Kidney (tissue), 14 donors: ENCODE results near the gene REST. TPM values are rescaled to one million over a fixed set of nuclear protein-coding genes. Genes with fewer than 3 reads are reported as not detected.
A peak's percentile ranks its signal among the peaks of the same experiment; 100 is the strongest.

Source experiments
- DNase-seq, 5 donors: peaks; one replicate each; pipeline ENCODE4 v3.0.0-alpha.2; 2013 to 2020
- FAIRE-seq: peaks from 2 replicates; lab custom pipeline; 2012; peaks lifted over from hg19 to GRCh38; lab: Jason Lieb, UNC
- H3K27ac ChIP-seq, 2 donors: one replicate each; pipeline ENCODE4 v1.7.0; 2013; ENCODE audit warnings: low read depth in 2 of 2, low read length in 2 of 2, inconsistent platforms in 1 of 2
- H3K27me3 ChIP-seq: one replicate; pipeline ENCODE4 v1.7.1; 2013; ENCODE audit warnings: low read length, inconsistent platforms; ENCODE audit not compliant: control insufficient read depth, insufficient read depth
- H3K36me3 ChIP-seq, 3 donors: one replicate each; pipeline versions ENCODE4 v1.7.0 to v1.7.1; 2013; ENCODE audit warnings: low read length in 3 of 3, control low read depth in 1 of 3, inconsistent platforms in 1 of 3; ENCODE audit not compliant: insufficient read depth in 3 of 3, control insufficient read depth in 2 of 3
- H3K4me1 ChIP-seq, 3 donors: one replicate each; pipeline versions ENCODE4 v1.7.0 to v1.7.1; 2013; ENCODE audit warnings: low read length in 3 of 3, inconsistent platforms in 1 of 3, low read depth in 1 of 3; ENCODE audit not compliant: control insufficient read depth in 2 of 3, insufficient read depth in 2 of 3
- H3K4me3 ChIP-seq, 3 donors: one replicate each; pipeline versions ENCODE4 v1.7.0 to v1.8.1; 2013; ENCODE audit warnings: low read length in 3 of 3, control low read depth in 1 of 3, inconsistent platforms in 1 of 3
- H3K9ac ChIP-seq, 3 donors: one replicate each; pipeline versions ENCODE4 v1.7.0 to v1.7.1; 2013; ENCODE audit warnings: low read length in 3 of 3, control low read depth in 1 of 3, inconsistent platforms in 1 of 3
- H3K9me3 ChIP-seq, 3 donors: one replicate each; pipeline versions ENCODE4 v1.7.0 to v1.7.1; 2013; ENCODE audit warnings: low read length in 3 of 3, control low read depth in 1 of 3, inconsistent platforms in 1 of 3; ENCODE audit not compliant: control insufficient read depth in 2 of 3, insufficient read depth in 1 of 3
- CTCF ChIP-seq: IDR thresholded peaks from 3 replicates; pipeline ENCODE4 v1.5.1; 2012; ENCODE audit warnings: mild to moderate bottlenecking, moderate library complexity, borderline replicate concordance; ENCODE audit not compliant: insufficient read depth; ENCODE audit errors: extremely low read depth
- intact Hi-C: fragments of 100-400 bp; cut with DNase I; formaldehyde crosslinking; loops from one replicate; pipeline ENCODE4 v1.11.1; 2022
- polyA plus RNA-seq: library from polyadenylated mRNA; stranded (reverse); fragments of 350-450 nt; fragmentation: Illumina TruSeq; extraction: RNeasy Lipid Tissue Mini Kit (QIAGEN cat#74804); gene quantifications from one replicate; pipeline ENCODE4 v1.2.3, GENCODE V29; 2014; ENCODE audit warnings: low read depth, low replicate concordance; ENCODE audit not compliant: insufficient read depth
- total RNA-seq: library from RNA; stranded (reverse); fragmentation: NEBNext Ultra II Directional; extraction: Animal tissue kit (Norgen Biotek cat#: 25700); gene quantifications from one replicate; pipeline ENCODE4 v1.2.1, GENCODE V29; 2021
- donor health status: control.
- donor health status: control.
- donor health status: control.
- donor health status: control.
- donor health status: control.
- donor health status: DM: yes; HTN: yes; CAD: no.
- donor health status: Normal renal cell carcinoma (clear cell type).

Gene REST
- total and polyA plus RNA-seq, 2 donors from 2014 or later, result 5.9 to 54.7 TPM

DNA sequence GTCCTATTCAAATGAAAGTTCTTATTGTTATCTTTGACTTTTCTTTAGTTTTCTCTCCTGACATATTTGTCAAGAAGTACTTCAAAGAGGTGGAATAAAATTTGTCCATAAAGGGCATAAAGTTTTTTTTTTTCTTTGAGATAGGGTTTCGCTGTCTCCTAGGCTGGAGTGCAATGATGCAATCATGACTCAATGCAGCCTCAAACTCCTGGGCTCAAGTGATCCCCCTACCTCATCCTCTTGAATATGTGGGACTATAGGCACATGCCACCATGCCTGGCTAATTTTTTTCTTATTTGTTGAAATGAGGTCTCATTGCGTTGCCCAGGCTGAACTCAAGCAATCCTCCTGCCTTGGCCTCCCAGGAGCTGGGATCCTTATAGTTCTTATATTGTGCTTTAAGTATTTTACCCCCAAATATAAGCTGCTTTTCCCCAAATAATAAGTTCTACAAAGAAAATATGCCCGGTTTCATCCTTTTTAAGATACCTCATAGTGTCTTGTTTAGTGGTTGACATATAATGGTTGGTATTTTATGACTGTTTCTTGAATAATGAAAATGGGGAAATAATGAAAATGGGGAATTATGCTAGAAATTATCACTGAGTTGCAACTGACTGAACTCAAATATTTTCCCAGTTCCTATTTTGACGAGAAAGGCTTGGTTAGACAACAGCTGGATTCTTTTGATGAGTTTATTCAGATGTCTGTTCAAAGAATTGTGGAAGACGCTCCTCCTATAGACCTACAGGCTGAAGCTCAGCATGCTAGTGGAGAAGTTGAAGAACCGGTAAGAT is 82.6 kb downstream of the REST start:
- no peak overlapping the region for H3K4me3 ChIP-seq
- TF ChIP-seq CTCF, result no peak
- H3K27me3 ChIP-seq, result no peaks in the 10 kb centered on the region
- no peak overlapping the region for H3K9ac ChIP-seq
- FAIRE-seq (no peak), DNase-seq (no peak)
- no peaks in the 10 kb centered on the region for H3K9me3 ChIP-seq
- H3K4me1 ChIP-seq, result no peaks in the 10 kb centered on the region
- intact Hi-C loops, result no loop called here
- peaks cover 2 to 45% (median 22%) of the 10 kb centered on the region in 3 donors for H3K36me3 ChIP-seq
- no peak overlapping the region for H3K27ac ChIP-seq

- DNase-seq (peak in 1 of 5 donors; percentile 73), FAIRE-seq (no peak)
- TF ChIP-seq CTCF, result no peak
- Histone ChIP-seq H3K4me1 (no peaks in the 10 kb centered on the region), H3K36me3 (peaks cover 10 to 36% (median 25%) of the 10 kb centered on the region in 3 donors), H3K27me3 (no peaks in the 10 kb centered on the region), H3K27ac (no peak overlapping the region), H3K9me3 (no peaks in the 10 kb centered on the region), H3K4me3 (no peak overlapping the region), H3K9ac (no peak overlapping the region)
- intact Hi-C loops, result no loop called here
These were observed 87.8 kb downstream of the REST start for GRCh38 chr4:56995525-56995924.

GRCh38 chr4:56999751-57000150 is 92.1 kb downstream of the REST start:
- peaks cover 10 to 34% (median 20%) of the 10 kb centered on the region in 3 donors for H3K36me3 ChIP-seq
- no peak overlapping the region for H3K27ac ChIP-seq
- intact Hi-C loops, result no loop called here
- H3K4me3 ChIP-seq, result no peak overlapping the region
- H3K27me3 ChIP-seq, result no peaks in the 10 kb centered on the region
- FAIRE-seq, result no peak
- TF ChIP-seq CTCF, result no peak
- DNase-seq, result no peak
- no peaks in the 10 kb centered on the region for H3K9me3 ChIP-seq
- no peaks in the 10 kb centered on the region for H3K4me1 ChIP-seq
- H3K9ac ChIP-seq, result no peak overlapping the region
